ENCODE results near the gene PRKG1.

Gene PRKG1

GRCh38 chr10:51897560-51897959 is 823.3 kb downstream of the PRKG1 start:
- Histone ChIP-seq H3K36me3 (ENCODE audit: insufficient read depth, low read length) (no peaks in the 10 kb centered on the region), H3K27me3 (ENCODE audit: insufficient read depth, low read length, poor library complexity, severe bottlenecking) (no peaks in the 10 kb centered on the region), H2AFZ (ENCODE audit: low read length) (no peak overlapping the region), H3K9ac (ENCODE audit: low read depth, low read length, poor library complexity, severe bottlenecking) (no peak overlapping the region), H3K4me3 (ENCODE audit: low read length, poor library complexity, severe bottlenecking) (no peak overlapping the region), H3K9me3 (ENCODE audit: insufficient read depth, low read depth, low read length) (no peaks in the 10 kb centered on the region), H3K4me2 (ENCODE audit: low read depth, low read length, poor library complexity, severe bottlenecking) (no peak overlapping the region), H3K79me2 (ENCODE audit: insufficient read depth, low read length) (no peaks in the 10 kb centered on the region), H3K4me1 (ENCODE audit: insufficient read depth, low read length, poor library complexity, severe bottlenecking) (no peaks in the 10 kb centered on the region), H4K20me1 (ENCODE audit: insufficient read depth, low read length, poor library complexity, severe bottlenecking) (no peaks in the 10 kb centered on the region), H3K9me2 (replicated peaks; ENCODE audit: low read depth, low read length) (no peaks in the 10 kb centered on the region), H3F3A (ENCODE audit: low read depth) (no peaks in the 10 kb centered on the region)
- TF ChIP-seq CTCF (conservative IDR thresholded peaks at IDR 0.05; ENCODE audit: low read length), result no peak
- TF ChIP-seq EZH2phosphoT487 (IDR thresholded peaks at IDR 0.05; ENCODE audit: borderline replicate concordance), result no peak

GRCh38 chr10:51900180-51900579 is 825.9 kb downstream of the PRKG1 start:
- Histone ChIP-seq H3K9ac (ENCODE audit: low read depth, low read length, poor library complexity, severe bottlenecking) (no peak overlapping the region), H2AFZ (ENCODE audit: low read length) (no peak overlapping the region)

GRCh38 chr10:51903675-51904074 is 829.4 kb downstream of the PRKG1 start:
- H3K9me3 ChIP-seq (ENCODE audit: insufficient read depth, low read depth, low read length), result no peaks in the 10 kb centered on the region
- no peaks in the 10 kb centered on the region for H3F3A ChIP-seq (ENCODE audit: low read depth)
- H3K4me2 ChIP-seq (ENCODE audit: low read depth, low read length, poor library complexity, severe bottlenecking), result no peak overlapping the region
- no peaks in the 10 kb centered on the region for H3K79me2 ChIP-seq (ENCODE audit: insufficient read depth, low read length)
- H3K9ac ChIP-seq (ENCODE audit: low read depth, low read length, poor library complexity, severe bottlenecking), result no peak overlapping the region
- no peaks in the 10 kb centered on the region for H3K4me1 ChIP-seq (ENCODE audit: insufficient read depth, low read length, poor library complexity, severe bottlenecking)
- H3K4me3 ChIP-seq (ENCODE audit: low read length, poor library complexity, severe bottlenecking), result no peak overlapping the region
- no peaks in the 10 kb centered on the region for H4K20me1 ChIP-seq (ENCODE audit: insufficient read depth, low read length, poor library complexity, severe bottlenecking)
- H3K27me3 ChIP-seq (ENCODE audit: insufficient read depth, low read length, poor library complexity, severe bottlenecking), result no peaks in the 10 kb centered on the region
- TF ChIP-seq CTCF (conservative IDR thresholded peaks at IDR 0.05; ENCODE audit: low read length), result no peak
- TF ChIP-seq EZH2phosphoT487 (IDR thresholded peaks at IDR 0.05; ENCODE audit: borderline replicate concordance), result no peak
- no peaks in the 10 kb centered on the region for H3K36me3 ChIP-seq (ENCODE audit: insufficient read depth, low read length)
- no peaks in the 10 kb centered on the region for H3K9me2 ChIP-seq (replicated peaks; ENCODE audit: low read depth, low read length)
- no peak overlapping the region for H2AFZ ChIP-seq (ENCODE audit: low read length)

More at GRCh38 chr10:51900180-51900579, 825.9 kb downstream of the PRKG1 start:
- Histone ChIP-seq H4K20me1 (ENCODE audit: insufficient read depth, low read length, poor library complexity, severe bottlenecking) (no peaks in the 10 kb centered on the region), H3K79me2 (ENCODE audit: insufficient read depth, low read length) (no peaks in the 10 kb centered on the region), H3K36me3 (ENCODE audit: insufficient read depth, low read length) (no peaks in the 10 kb centered on the region), H3K4me2 (ENCODE audit: low read depth, low read length, poor library complexity, severe bottlenecking) (no peak overlapping the region), H3K4me3 (ENCODE audit: low read length, poor library complexity, severe bottlenecking) (no peak overlapping the region), H3K9me3 (ENCODE audit: insufficient read depth, low read depth, low read length) (no peaks in the 10 kb centered on the region), H3K4me1 (ENCODE audit: insufficient read depth, low read length, poor library complexity, severe bottlenecking) (no peaks in the 10 kb centered on the region), H3K27me3 (ENCODE audit: insufficient read depth, low read length, poor library complexity, severe bottlenecking) (no peaks in the 10 kb centered on the region), H3F3A (ENCODE audit: low read depth) (no peaks in the 10 kb centered on the region), H3K9me2 (replicated peaks; ENCODE audit: low read depth, low read length) (no peaks in the 10 kb centered on the region)
- TF ChIP-seq EZH2phosphoT487 (IDR thresholded peaks at IDR 0.05; ENCODE audit: borderline replicate concordance) (no peak), CTCF (conservative IDR thresholded peaks at IDR 0.05; ENCODE audit: low read length) (no peak)

Data from Loucy (cell line).